Breast epithelium (tissue), 3 donors: ENCODE measurements around the gene MON1A.

Experiments
- POLR2AphosphoS5 ChIP-seq, 3 donors: sonication (generic); formaldehyde crosslinking; IDR thresholded peaks; one replicate each; pipeline ENCODE4 v1.6.1; 2017; ENCODE audit warnings: antibody characterized with exemption in 3 of 3
- TF ChIP-seq, protein P1 (sequence below), 3 donors: fragments of 450-650 bp; IDR thresholded peaks; one replicate each; pipeline ENCODE4 v1.5.1; 2016 to 2017; ENCODE audit warnings: antibody characterized with exemption in 3 of 3, mild to moderate bottlenecking in 3 of 3, moderate library complexity in 3 of 3

DNA sequence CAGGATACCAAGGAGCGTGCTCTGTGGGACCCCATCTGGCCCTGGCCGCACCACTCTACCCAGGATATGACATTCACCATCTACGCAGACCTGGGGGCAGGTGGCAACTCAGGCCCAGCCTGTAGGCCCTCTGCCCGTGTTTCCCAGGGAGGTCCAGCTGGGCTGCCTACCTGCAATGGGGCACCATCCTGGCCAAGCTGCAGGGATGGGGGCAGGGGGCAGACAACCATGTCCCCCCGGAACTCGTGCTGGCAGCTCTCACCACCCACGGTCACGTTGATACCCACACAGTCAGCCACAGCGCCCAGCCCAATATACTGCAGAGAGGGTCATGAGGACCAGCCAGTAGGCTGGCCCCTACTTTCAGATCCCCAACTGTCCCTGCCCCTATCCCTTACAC is 33.8 kb downstream of the MON1A start:
- no peak for TF ChIP-seq POLR2AphosphoS5 (IDR thresholded peaks at IDR 0.05)
- TF ChIP-seq, protein P1, sequence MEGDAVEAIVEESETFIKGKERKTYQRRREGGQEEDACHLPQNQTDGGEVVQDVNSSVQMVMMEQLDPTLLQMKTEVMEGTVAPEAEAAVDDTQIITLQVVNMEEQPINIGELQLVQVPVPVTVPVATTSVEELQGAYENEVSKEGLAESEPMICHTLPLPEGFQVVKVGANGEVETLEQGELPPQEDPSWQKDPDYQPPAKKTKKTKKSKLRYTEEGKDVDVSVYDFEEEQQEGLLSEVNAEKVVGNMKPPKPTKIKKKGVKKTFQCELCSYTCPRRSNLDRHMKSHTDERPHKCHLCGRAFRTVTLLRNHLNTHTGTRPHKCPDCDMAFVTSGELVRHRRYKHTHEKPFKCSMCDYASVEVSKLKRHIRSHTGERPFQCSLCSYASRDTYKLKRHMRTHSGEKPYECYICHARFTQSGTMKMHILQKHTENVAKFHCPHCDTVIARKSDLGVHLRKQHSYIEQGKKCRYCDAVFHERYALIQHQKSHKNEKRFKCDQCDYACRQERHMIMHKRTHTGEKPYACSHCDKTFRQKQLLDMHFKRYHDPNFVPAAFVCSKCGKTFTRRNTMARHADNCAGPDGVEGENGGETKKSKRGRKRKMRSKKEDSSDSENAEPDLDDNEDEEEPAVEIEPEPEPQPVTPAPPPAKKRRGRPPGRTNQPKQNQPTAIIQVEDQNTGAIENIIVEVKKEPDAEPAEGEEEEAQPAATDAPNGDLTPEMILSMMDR (IDR thresholded peaks at IDR 0.05) = no peak
